Dedifferentiated amniotic fluid mesenchymal stem cell (primary cell): Measurements from ENCODE around the gene EFCAB12.
"Not testable (repeated sequence)": the region's sequence is repeated elsewhere in the genome, so short reads cannot be mapped to it uniquely, and the experiment has no call there.

Source experiments
- DNase-seq: peaks from one replicate; pipeline ENCODE4 v3.0.0-alpha.2; 2016; ENCODE audit errors: extremely low spot score

EFCAB12 gene

GRCh38 chr3:129421236-129421883 lies 7.1 kb downstream of the EFCAB12 start:
- DNase-seq, result no peak

GRCh38 chr3:129419476-129419875 lies 9.0 kb downstream of the EFCAB12 start:
- DNase-seq, result no peak

- DNase-seq, result no peak
Observed at GRCh38 chr3:129418041-129418973, 10.1 kb downstream of the EFCAB12 start.

GRCh38 chr3:129417326-129417725 lies 11.1 kb downstream of the EFCAB12 start:
- DNase-seq, result peak; percentile 34

- no peak for DNase-seq
Observed at GRCh38 chr3:129416415-129416814, 12.0 kb downstream of the EFCAB12 start.

GRCh38 chr3:129415830-129416229 lies 12.6 kb downstream of the EFCAB12 start:
- no peak for DNase-seq

GRCh38 chr3:129415378-129415777 lies 13.1 kb downstream of the EFCAB12 start:
- DNase-seq, result no peak

- peak; percentile 33 for DNase-seq
Observed at GRCh38 chr3:129413687-129414506, 14.5 kb downstream of the EFCAB12 start.

- DNase-seq, result not testable (repeated sequence)
Observed at GRCh38 chr3:129413238-129413637, 15.2 kb downstream of the EFCAB12 start.

GRCh38 chr3:129412542-129413198 lies 15.8 kb downstream of the EFCAB12 start:
- no peak for DNase-seq

- DNase-seq, result no peak
Observed at GRCh38 chr3:129410971-129411370, 17.5 kb downstream of the EFCAB12 start.

GRCh38 chr3:129409541-129409940 lies 18.9 kb downstream of the EFCAB12 start:
- no peak for DNase-seq

- DNase-seq, result no peak
Observed at GRCh38 chr3:129404610-129405009, 23.8 kb downstream of the EFCAB12 start.

- no peak for DNase-seq
Observed at GRCh38 chr3:129404130-129404529, 24.3 kb downstream of the EFCAB12 start.

GRCh38 chr3:129403450-129403849 lies 25.0 kb downstream of the EFCAB12 start:
- DNase-seq, result no peak

- no peak for DNase-seq
Observed at GRCh38 chr3:129402616-129403015, 25.8 kb downstream of the EFCAB12 start.

- no peak for DNase-seq
Observed at GRCh38 chr3:129402210-129402609, 26.2 kb downstream of the EFCAB12 start.

- DNase-seq, result no peak
Observed at GRCh38 chr3:129399895-129400357, 28.5 kb downstream of the EFCAB12 start.

GRCh38 chr3:129399145-129399894 lies 29.1 kb downstream of the EFCAB12 start:
- DNase-seq, result peak; percentile 99

GRCh38 chr3:129398803-129399144 lies 29.7 kb downstream of the EFCAB12 start:
- no peak for DNase-seq
